Thyroid gland (tissue), 4 donors: ENCODE results near the gene TLR10. TPM values are rescaled to one million over a fixed set of nuclear protein-coding genes. Genes with fewer than 3 reads are reported as not detected.
"Not testable (repeated sequence)": the region's sequence is repeated elsewhere in the genome, so short reads cannot be mapped to it uniquely, and the experiment has no call there.

Experiments used
- DNase-seq, 2 donors: peaks; one replicate each; pipeline ENCODE4 v3.0.0-alpha.2; 2019
- H3K27ac ChIP-seq, 3 donors: fragments of 200-600 bp; sonication (generic); 1 replicate in 2 of 3; 2 replicates in 1 of 3; pipeline ENCODE4 v1.5.1; 2016 to 2019; ENCODE audit warnings: mild to moderate bottlenecking in 1 of 3, moderate library complexity in 1 of 3
- H3K27me3 ChIP-seq: fragments of 200-600 bp; sonication (generic); one replicate; pipeline ENCODE4 v1.5.1; 2019
- H3K36me3 ChIP-seq, 2 donors: fragments of 200-600 bp; sonication (generic); one replicate each; pipeline ENCODE4 v1.5.1; 2016 to 2019
- H3K4me1 ChIP-seq, 2 donors: fragments of 200-600 bp; sonication (generic); one replicate each; pipeline ENCODE4 v1.5.1; 2017 to 2019
- H3K4me3 ChIP-seq, 3 donors: fragments of 200-600 bp; sonication (generic); replicated peaks in 1 of 3; 1 replicate in 2 of 3; 2 replicates in 1 of 3; pipeline ENCODE4 v1.5.1; 2016; ENCODE audit warnings: mild to moderate bottlenecking in 1 of 3
- H3K9me3 ChIP-seq: fragments of 200-600 bp; sonication (generic); one replicate; pipeline ENCODE4 v1.5.1; 2017
- CTCF ChIP-seq, 6 experiments: fragments of 200-600 bp in 3 of 6; fragments of 450-650 bp in 3 of 6; sonication (generic) in 3 of 6; IDR thresholded peaks; one replicate each; pipeline ENCODE4 v1.5.1; 2016 to 2019; ENCODE audit warnings: antibody characterized with exemption in 6 of 6, mild to moderate bottlenecking in 2 of 6, inconsistent platforms in 1 of 6, moderate library complexity in 1 of 6
- POLR2A ChIP-seq, 2 donors: fragments of 450-650 bp; IDR thresholded peaks; one replicate each; pipeline ENCODE4 v1.6.1; 2017; ENCODE audit warnings: antibody characterized with exemption in 2 of 2, mild to moderate bottlenecking in 2 of 2, moderate library complexity in 1 of 2
- WGBS, 2 donors: methylation state at CpG; one replicate each; pipeline ENCODE4 v1.1.5; 2017; 5-methylcytosine and 5-hydroxymethylcytosine counted together
- intact Hi-C: fragments of 100-400 bp; cut with DNase I; formaldehyde crosslinking; loops from one replicate; pipeline ENCODE4 v1.15.1; 2023
- total RNA-seq, 4 donors: library from RNA; depleted of rRNA; stranded (reverse); fragments of >200 nt; gene quantifications; one replicate each; pipeline ENCODE4 v1.2.3, GENCODE V29; 2016

Gene TLR10
- total RNA-seq, 4 donors from 2014 or later, result 0.10 to 0.83 TPM; not detected in 2

- TF ChIP-seq CTCF (IDR thresholded peaks at IDR 0.05), result no peak
- TF ChIP-seq POLR2A (IDR thresholded peaks at IDR 0.05), result no peak
- Histone ChIP-seq H3K9me3 (no peaks in the 10 kb centered on the region), H3K36me3 (no peaks in the 10 kb centered on the region), H3K27ac (no peak overlapping the region), H3K4me1 (no peaks in the 10 kb centered on the region), H3K27me3 (no peaks in the 10 kb centered on the region), H3K4me3 (no peak overlapping the region)
- intact Hi-C loops, result no loop called here
- WGBS, 2 donors, result 93 to 94% methylated on average over 2 of the region's 2 CpGs
- DNase-seq, result no peak
Observed at GRCh38 chr4:38775326-38775725, 7.5 kb downstream of the TLR10 start.

GRCh38 chr4:38774181-38774955, 8.4 kb downstream of the TLR10 start:
- H3K4me1 ChIP-seq, result no peaks in the 10 kb centered on the region
- no peak overlapping the region for H3K4me3 ChIP-seq
- WGBS, 2 donors, result 88 to 94% methylated on average over 8 of the region's 8 CpGs
- H3K27ac ChIP-seq, result no peak overlapping the region
- H3K36me3 ChIP-seq, result no peaks in the 10 kb centered on the region
- no peaks in the 10 kb centered on the region for H3K27me3 ChIP-seq
- TF ChIP-seq POLR2A (IDR thresholded peaks at IDR 0.05), result no peak
- TF ChIP-seq CTCF (IDR thresholded peaks at IDR 0.05), result no peak
- H3K9me3 ChIP-seq, result no peaks in the 10 kb centered on the region
- DNase-seq, result no peak
- intact Hi-C loops, result no loop called here

- H3K9me3 ChIP-seq, H3K27me3 ChIP-seq: not testable (repeated sequence)
- 88 to 98% methylated on average over 2 of the region's 2 CpGs for WGBS, 2 donors
Observed at GRCh38 chr4:38770281-38770680, 12.5 kb downstream of the TLR10 start.

GRCh38 chr4:38769857-38770256, 12.9 kb downstream of the TLR10 start:
- intact Hi-C loops, result no loop called here
- no peak overlapping the region for H3K27ac ChIP-seq
- H3K36me3 ChIP-seq, result no peaks in the 10 kb centered on the region
- H3K4me3 ChIP-seq, result no peak overlapping the region
- 88 to 94% methylated on average over 2 of the region's 2 CpGs for WGBS, 2 donors
- H3K9me3 ChIP-seq, result no peaks in the 10 kb centered on the region
- no peak for DNase-seq
- H3K27me3 ChIP-seq, result no peaks in the 10 kb centered on the region
- TF ChIP-seq POLR2A (IDR thresholded peaks at IDR 0.05) (no peak), CTCF (IDR thresholded peaks at IDR 0.05) (no peak)
- no peaks in the 10 kb centered on the region for H3K4me1 ChIP-seq

More at GRCh38 chr4:38770281-38770680, 12.5 kb downstream of the TLR10 start:
- H3K4me1 ChIP-seq, H3K27ac ChIP-seq, DNase-seq, intact Hi-C loops, H3K36me3 ChIP-seq, H3K4me3 ChIP-seq: not testable (repeated sequence)

GRCh38 chr4:38769441-38769840, 13.3 kb downstream of the TLR10 start:
- no peak overlapping the region for H3K4me3 ChIP-seq
- no peaks in the 10 kb centered on the region for H3K36me3 ChIP-seq
- no peaks in the 10 kb centered on the region for H3K9me3 ChIP-seq
- 60 to 79% methylated on average over 2 of the region's 2 CpGs for WGBS, 2 donors
- H3K27ac ChIP-seq, result no peak overlapping the region
- intact Hi-C loops, result no loop called here
- H3K4me1 ChIP-seq, result no peaks in the 10 kb centered on the region
- no peak for DNase-seq
- H3K27me3 ChIP-seq, result no peaks in the 10 kb centered on the region
- TF ChIP-seq CTCF (IDR thresholded peaks at IDR 0.05), result no peak
- TF ChIP-seq POLR2A (IDR thresholded peaks at IDR 0.05), result no peak
